GM21717 (cell line): ENCODE data around the gene GAR1.
"Not testable (repeated sequence)": the region's sequence is repeated elsewhere in the genome, so short reads cannot be mapped to it uniquely, and the experiment has no call there.

Experiments used
- ATAC-seq: cut with Tn5 transposase; IDR thresholded peaks from one replicate; pipeline ENCODE4 v1.9.1; 2021; ENCODE audit warnings: mild to moderate bottlenecking, moderate library complexity; ENCODE audit not compliant: unreplicated experiment

GAR1 gene

GRCh38 chr4:109846395-109847098, 31.0 kb downstream of the GAR1 start:
- no peak for ATAC-seq

- ATAC-seq: no peak
These were observed 32.4 kb downstream of the GAR1 start, which contains the start of gene LRIT3 for GRCh38 chr4:109847896-109848442. TSS of gene LRIT3 (plus strand) at chr4:109848107. CDS start at chr4:109848202, 95 bp downstream.

GRCh38 chr4:109848501-109848900, 32.9 kb downstream of the GAR1 start:
- no peak for ATAC-seq

GRCh38 chr4:109850601-109851000, 35.0 kb downstream of the GAR1 start:
- no peak for ATAC-seq

- ATAC-seq: not testable (repeated sequence)
These were observed 44.1 kb downstream of the GAR1 start for GRCh38 chr4:109859426-109860300.

- no peak for ATAC-seq
These were observed 45.7 kb downstream of the GAR1 start for GRCh38 chr4:109861271-109861670.

GRCh38 chr4:109861916-109862511, 46.5 kb downstream of the GAR1 start:
- ATAC-seq: no peak

- no peak for ATAC-seq
These were observed 48.6 kb downstream of the GAR1 start for GRCh38 chr4:109864134-109864533.

- no peak for ATAC-seq
These were observed 54.5 kb downstream of the GAR1 start for GRCh38 chr4:109870061-109870460.

GRCh38 chr4:109872065-109872464, 56.5 kb downstream of the GAR1 start:
- no peak for ATAC-seq

- ATAC-seq: no peak
These were observed 57.5 kb downstream of the GAR1 start for GRCh38 chr4:109872950-109873656.

GRCh38 chr4:109873791-109874514, 58.4 kb downstream of the GAR1 start:
- no peak for ATAC-seq
